Colonic mucosa (tissue), 4 donors: ENCODE data around the gene SETD4. TPM values are rescaled to one million over a fixed set of nuclear protein-coding genes. Genes with fewer than 3 reads are reported as not detected.
"Not testable (repeated sequence)": the region's sequence is repeated elsewhere in the genome, so short reads cannot be mapped to it uniquely, and the experiment has no call there.

Experiments
- DNase-seq: peaks from one replicate; pipeline ENCODE4 v3.0.0-alpha.2; 2020
- H3K27ac ChIP-seq: fragments of 200-600 bp; one replicate; pipeline ENCODE4 v1.8.0; 2021
- H3K27me3 ChIP-seq: fragments of 200-600 bp; one replicate; pipeline ENCODE4 v1.8.0; 2021
- H3K36me3 ChIP-seq: fragments of 200-600 bp; one replicate; pipeline ENCODE4 v1.8.0; 2021
- H3K4me1 ChIP-seq: fragments of 200-600 bp; one replicate; pipeline ENCODE4 v1.8.0; 2021; ENCODE audit warnings: mild to moderate bottlenecking
- H3K4me3 ChIP-seq: fragments of 200-600 bp; one replicate; pipeline ENCODE4 v1.8.0; 2021
- H3K9ac ChIP-seq, 2 donors: one replicate each; pipeline ENCODE4 v1.7.0; 2013; ENCODE audit warnings: control low read depth in 2 of 2, low read depth in 2 of 2, low read length in 2 of 2
- H3K9me3 ChIP-seq: fragments of 200-600 bp; one replicate; pipeline ENCODE4 v1.8.0; 2021
- CTCF ChIP-seq: fragments of 200-600 bp; IDR thresholded peaks from one replicate; pipeline ENCODE4 v1.8.0; 2022; ENCODE audit warnings: antibody characterized with exemption, mild to moderate bottlenecking
- intact Hi-C: fragments of 100-400 bp; cut with DNase I; formaldehyde crosslinking; loops from one replicate; pipeline ENCODE4 v1.14.1; 2022
- total RNA-seq, 2 donors: library from RNA; stranded (reverse); fragmentation: NEBNext Ultra II Directional in 1 of 2; extraction: Animal tissue kit (Norgen Biotek cat#: 25700) in 1 of 2; gene quantifications; one replicate each; pipeline ENCODE4 v1.2.1, GENCODE V29; 2021
- donor health status: healthy.
- donor health status: DM: no; HTN: no; CAD: no.
- donor health status: DM: no; HTN: no; CAD: no.

SETD4 gene
- total RNA-seq, 2 donors from 2014 or later = 14.7 to 22.7 TPM

DNA sequence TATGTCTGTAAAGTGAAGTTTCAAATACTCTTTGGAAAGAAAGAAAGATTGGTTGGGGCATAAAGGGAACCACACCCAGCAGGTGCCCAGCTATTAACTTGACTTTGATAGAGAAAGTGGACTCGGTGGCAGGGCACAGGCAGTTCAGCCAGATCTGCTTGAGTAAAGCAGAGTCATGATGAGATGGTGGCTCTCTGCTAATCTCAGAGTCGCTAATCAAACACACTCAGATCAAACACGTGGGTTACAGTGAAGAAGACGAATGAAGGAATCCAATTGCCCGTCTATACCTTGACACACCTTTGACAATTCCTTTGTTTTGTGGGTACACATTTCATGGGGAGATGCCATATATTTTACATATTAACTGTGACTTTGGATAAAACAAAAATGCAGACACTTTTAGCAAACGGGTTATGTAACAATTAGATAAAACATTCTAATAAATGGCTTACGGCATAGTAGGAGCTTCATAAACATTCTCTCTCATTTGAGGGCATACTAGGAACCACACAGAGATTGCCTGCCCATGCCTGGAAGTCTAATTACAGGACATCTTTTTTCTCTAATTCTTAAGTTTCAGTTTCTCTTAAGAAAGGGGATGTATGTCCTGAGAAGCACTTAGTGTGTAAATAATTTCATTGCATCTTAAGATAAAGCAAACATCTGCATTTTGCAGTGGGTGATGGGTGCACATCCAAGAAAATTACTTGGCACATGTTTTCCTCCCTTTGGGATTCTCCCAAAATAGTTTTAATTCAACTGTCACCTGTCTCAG is 16.7 kb upstream of the SETD4 start:
- Histone ChIP-seq H3K9me3 (no peaks in the 10 kb centered on the region), H3K4me3 (no peak overlapping the region), H3K27me3 (no peaks in the 10 kb centered on the region), H3K36me3 (no peaks in the 10 kb centered on the region), H3K9ac (peak overlapping the region in 1 of 2 donors; percentile 5), H3K27ac (peak overlapping the region; percentile 2), H3K4me1 (no peaks in the 10 kb centered on the region)
- intact Hi-C loops = no loop called here
- no peak for TF ChIP-seq CTCF
- DNase-seq = no peak

DNA sequence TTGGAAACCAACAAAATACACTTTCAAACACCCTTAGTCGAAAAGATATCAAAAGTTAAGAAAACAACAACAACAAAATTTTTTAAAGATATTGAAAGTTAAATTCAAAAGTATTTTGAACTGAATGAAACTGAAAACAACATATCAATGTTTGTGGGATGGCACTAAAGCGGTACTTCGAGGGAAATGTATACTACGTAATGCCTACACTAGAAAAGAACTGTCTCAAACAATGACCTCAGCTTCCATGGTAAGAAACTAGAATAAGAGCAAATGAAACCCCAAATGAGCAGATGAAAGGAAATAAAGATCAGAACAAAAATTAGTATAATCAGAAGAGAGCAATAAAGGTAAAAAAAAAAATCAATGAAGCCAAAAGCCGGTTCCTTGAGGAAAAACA is 15.6 kb upstream of the SETD4 start:
- no peak overlapping the region for H3K27ac ChIP-seq
- no peaks in the 10 kb centered on the region for H3K27me3 ChIP-seq
- H3K4me1 ChIP-seq = no peaks in the 10 kb centered on the region
- TF ChIP-seq CTCF = no peak
- no peak overlapping the region for H3K9ac ChIP-seq
- DNase-seq = no peak
- H3K4me3 ChIP-seq = no peak overlapping the region
- H3K9me3 ChIP-seq = no peaks in the 10 kb centered on the region
- intact Hi-C loops = no loop called here
- no peaks in the 10 kb centered on the region for H3K36me3 ChIP-seq

DNA sequence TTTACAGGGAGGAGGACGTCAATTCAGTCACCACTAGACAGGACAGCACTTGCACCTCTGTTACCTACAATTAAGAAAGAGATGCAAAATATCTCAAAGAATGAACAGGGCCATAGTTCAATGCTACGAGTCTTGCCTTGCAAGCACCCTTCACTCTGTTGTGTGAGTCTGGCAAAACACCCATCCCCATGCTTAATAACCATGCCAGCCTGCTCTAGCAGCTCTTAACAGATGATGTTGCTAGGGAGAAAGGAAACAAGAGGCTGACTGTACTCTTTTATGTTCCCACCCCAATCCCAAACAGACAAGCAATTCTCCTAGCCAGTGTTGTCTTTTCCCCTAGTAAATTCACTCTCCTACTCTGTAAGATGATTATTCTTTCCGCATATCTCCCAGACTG is 14.8 kb upstream of the SETD4 start:
- Histone ChIP-seq H3K27ac (no peak overlapping the region), H3K9ac (no peak overlapping the region)
- TF ChIP-seq CTCF = no peak

GRCh38 chr21:36073911-36074310 is 13.6 kb upstream of the SETD4 start:
- not testable (repeated sequence) for H3K36me3 ChIP-seq, H3K9me3 ChIP-seq, DNase-seq, H3K4me1 ChIP-seq, H3K4me3 ChIP-seq, H3K9ac ChIP-seq, H3K27me3 ChIP-seq, H3K27ac ChIP-seq
- intact Hi-C loops = loop anchor here (5.0 kb wide), 1 partner anchor 38 kb away; no protein-coding TSS in a partner anchor

More for the DNA sequence above, 14.8 kb upstream of the SETD4 start:
- H3K4me1 ChIP-seq = no peaks in the 10 kb centered on the region
- DNase-seq = no peak
- no peaks in the 10 kb centered on the region for H3K9me3 ChIP-seq
- no peaks in the 10 kb centered on the region for H3K36me3 ChIP-seq
- H3K4me3 ChIP-seq = no peak overlapping the region
- H3K27me3 ChIP-seq = no peaks in the 10 kb centered on the region
- intact Hi-C loops = no loop called here

DNA sequence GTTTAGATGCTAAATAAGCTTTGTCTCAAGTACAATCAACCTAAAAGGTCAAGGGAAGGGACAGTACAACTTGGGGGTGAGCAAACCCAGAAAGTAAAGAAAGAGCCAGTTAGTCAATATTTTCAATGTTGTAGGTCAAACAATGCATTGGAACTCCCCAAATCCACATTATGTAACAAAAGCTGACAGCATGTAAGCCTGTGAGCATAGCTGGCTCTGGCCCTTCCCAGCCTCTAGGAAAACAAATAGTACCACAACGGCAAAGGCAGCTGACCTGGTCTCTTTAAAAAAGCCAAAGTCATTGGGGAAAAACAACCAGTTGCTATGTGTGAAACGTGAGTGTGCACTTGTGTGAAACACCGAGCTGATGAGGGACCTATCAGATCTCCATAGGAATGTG is 12.9 kb upstream of the SETD4 start:
- Histone ChIP-seq H3K9ac (no peak overlapping the region), H3K4me1 (no peaks in the 10 kb centered on the region), H3K27ac (no peak overlapping the region), H3K36me3 (no peaks in the 10 kb centered on the region), H3K9me3 (no peaks in the 10 kb centered on the region), H3K4me3 (no peak overlapping the region), H3K27me3 (no peaks in the 10 kb centered on the region)
- intact Hi-C loops = loop anchor here (5.0 kb wide), 1 partner anchor 39 kb away; no protein-coding TSS in a partner anchor
- TF ChIP-seq CTCF = no peak
- DNase-seq = no peak

DNA sequence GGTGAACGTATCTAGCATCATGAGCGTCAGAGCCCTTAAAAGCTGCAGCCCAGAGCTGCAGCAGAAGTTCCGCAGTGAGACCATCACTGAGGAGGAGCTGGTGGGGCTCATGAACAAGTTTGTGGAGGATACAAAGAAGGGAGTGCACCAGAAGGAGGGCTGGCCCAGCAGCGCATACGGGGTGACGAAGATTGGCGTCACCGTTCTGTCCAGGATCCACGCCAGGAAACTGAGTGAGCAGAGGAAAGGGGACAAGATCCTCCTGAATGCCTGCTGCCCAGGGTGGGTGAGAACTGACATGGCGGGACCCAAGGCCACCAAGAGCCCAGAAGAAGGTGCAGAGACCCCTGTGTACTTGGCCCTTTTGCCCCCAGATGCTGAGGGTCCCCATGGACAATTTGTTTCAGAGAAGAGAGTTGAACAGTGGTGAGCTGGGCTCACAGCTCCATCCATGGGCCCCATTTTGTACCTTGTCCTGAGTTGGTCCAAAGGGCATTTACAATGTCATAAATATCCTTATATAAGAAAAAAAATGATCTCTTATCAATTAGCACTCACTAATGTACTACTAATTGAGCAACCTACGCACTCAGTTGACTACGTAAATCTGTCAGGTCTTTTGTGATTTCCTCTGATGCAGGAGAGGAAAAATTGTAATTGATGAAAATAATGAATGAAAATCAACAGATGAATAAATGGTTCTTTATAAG is 12.3 kb upstream of the SETD4 start:
- no peak for DNase-seq
- no peak for TF ChIP-seq CTCF
- intact Hi-C loops = loop anchor here (5.0 kb wide), 1 partner anchor 40 kb away; no protein-coding TSS in a partner anchor
- Histone ChIP-seq H3K4me3 (no peak overlapping the region), H3K4me1 (no peaks in the 10 kb centered on the region), H3K9me3 (no peaks in the 10 kb centered on the region), H3K36me3 (no peaks in the 10 kb centered on the region), H3K27ac (no peak overlapping the region), H3K9ac (no peak overlapping the region), H3K27me3 (no peaks in the 10 kb centered on the region)
